ENCODE measurements around the gene FLT3LG.
A peak's percentile ranks its signal among the peaks of the same experiment; 100 is the strongest.
"Not testable (repeated sequence)": the region's sequence is repeated elsewhere in the genome, so short reads cannot be mapped to it uniquely, and the experiment has no call there.

Gene FLT3LG

GRCh38 chr19:49439836-49440235, 34.2 kb upstream of the FLT3LG start:
- DNase-seq (ENCODE audit: low read depth, low spot score) = no peak

DNA sequence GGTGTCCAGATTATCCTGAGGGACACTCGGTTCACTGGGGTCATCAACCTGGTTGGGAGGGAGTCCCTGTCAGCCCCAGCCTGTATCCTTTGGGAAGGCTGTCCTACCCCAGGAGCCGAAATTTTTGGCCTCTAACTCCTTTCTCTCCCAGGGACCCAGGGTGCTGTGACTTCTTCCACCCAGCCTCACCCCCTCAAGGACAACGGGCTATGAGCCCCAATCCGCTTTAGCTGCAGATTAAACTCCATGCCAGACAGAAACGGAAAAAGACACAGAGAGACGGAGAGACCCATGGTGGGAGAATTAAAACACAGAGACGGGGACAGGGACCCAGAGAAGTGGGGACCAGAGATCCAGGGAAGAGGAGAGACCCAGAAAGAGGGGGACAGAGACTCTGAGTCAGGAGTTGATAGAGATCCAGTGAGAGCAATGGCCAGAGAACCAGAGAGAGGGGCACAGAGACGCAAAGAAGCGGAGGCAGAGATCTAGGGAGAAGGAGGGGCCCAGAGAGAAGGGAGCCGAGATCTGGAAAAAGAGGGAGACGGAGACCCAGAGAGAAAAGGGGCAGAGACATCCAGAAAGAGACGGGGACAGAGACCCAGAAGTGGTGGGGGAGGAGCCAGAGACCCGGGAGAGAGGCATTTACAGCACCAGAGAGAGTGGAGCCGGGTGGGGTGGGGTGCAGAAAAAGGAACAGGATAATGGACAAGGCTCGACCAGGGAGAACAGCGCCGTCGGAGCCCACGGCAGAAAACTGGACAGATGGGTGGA, 33.4 kb upstream of the FLT3LG start:
- no peak overlapping the region for H3K4me3 ChIP-seq (ENCODE audit: low read length)
- DNase-seq (ENCODE audit: low read depth, low spot score) = no peak

More at GRCh38 chr19:49439836-49440235, 34.2 kb upstream of the FLT3LG start:
- H3K4me3 ChIP-seq (ENCODE audit: low read length) = no peak overlapping the region

- DNase-seq (ENCODE audit: low read depth, low spot score) = no peak
- peak within 1 kb of the TSS; percentile 62; the same call in 1 of the 2 replicates for H3K4me3 ChIP-seq (ENCODE audit: low read length)
Measured at GRCh38 chr19:49441210-49441959, 32.6 kb upstream of the FLT3LG start, which contains the start of gene SLC17A7. SLC17A7 (minus strand) TSS chr19:49441527; CDS start chr19:49441379, 148 bp downstream.

- no peak for DNase-seq (ENCODE audit: low read depth, low spot score)
- no peak overlapping the region for H3K4me3 ChIP-seq (ENCODE audit: low read length)
Measured at GRCh38 chr19:49441960-49442350, 32.1 kb upstream of the FLT3LG start.

GRCh38 chr19:49442354-49442753, 31.7 kb upstream of the FLT3LG start:
- H3K4me3 ChIP-seq (ENCODE audit: low read length) = peak overlapping the region; percentile 62
- no peak for DNase-seq (ENCODE audit: low read depth, low spot score)

- peak overlapping the region; percentile 62 for H3K4me3 ChIP-seq (ENCODE audit: low read length)
- no peak for DNase-seq (ENCODE audit: low read depth, low spot score)
Measured at GRCh38 chr19:49442771-49443365, 31.1 kb upstream of the FLT3LG start.

- DNase-seq (ENCODE audit: low read depth, low spot score) = peak; percentile 90
- H3K4me3 ChIP-seq (ENCODE audit: low read length) = peak overlapping the region; percentile 62
Measured at GRCh38 chr19:49443366-49444099, 30.5 kb upstream of the FLT3LG start.

- 0 out of 2 replicates have a peak overlapping the region, but pooled peaks have one; percentile 62 for H3K4me3 ChIP-seq (ENCODE audit: low read length)
- not testable (repeated sequence) for DNase-seq (ENCODE audit: low read depth, low spot score)
Measured at GRCh38 chr19:49444100-49444700, 29.8 kb upstream of the FLT3LG start.

- no peak for DNase-seq (ENCODE audit: low read depth, low spot score)
- H3K4me3 ChIP-seq (ENCODE audit: low read length) = no peak overlapping the region
Measured at GRCh38 chr19:49445997-49446396, 28.0 kb upstream of the FLT3LG start.

GRCh38 chr19:49447485-49448431, 26.3 kb upstream of the FLT3LG start:
- peak; percentile 44 for DNase-seq (ENCODE audit: low read depth, low spot score)
- no peak overlapping the region for H3K4me3 ChIP-seq (ENCODE audit: low read length)

DNA sequence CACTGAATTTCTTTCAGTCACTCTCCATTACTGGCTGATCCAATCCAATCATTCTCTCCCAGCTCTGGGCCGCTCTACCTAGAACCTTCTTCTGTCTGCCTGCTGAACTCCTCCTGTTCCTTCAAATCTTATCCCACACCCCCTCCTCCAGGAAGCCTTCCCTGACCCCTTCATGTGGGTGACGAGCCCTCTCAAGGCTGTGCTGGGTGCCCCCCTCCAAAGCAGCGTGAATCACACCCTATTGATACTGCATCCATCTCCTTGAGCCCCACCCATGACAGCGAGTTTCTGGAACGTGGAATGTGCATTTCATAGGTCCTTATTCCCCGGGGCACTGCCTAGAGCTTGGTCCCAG, 25.6 kb upstream of the FLT3LG start:
- H3K4me3 ChIP-seq (ENCODE audit: low read length) = no peak overlapping the region
- DNase-seq (ENCODE audit: low read depth, low spot score) = no peak

DNA sequence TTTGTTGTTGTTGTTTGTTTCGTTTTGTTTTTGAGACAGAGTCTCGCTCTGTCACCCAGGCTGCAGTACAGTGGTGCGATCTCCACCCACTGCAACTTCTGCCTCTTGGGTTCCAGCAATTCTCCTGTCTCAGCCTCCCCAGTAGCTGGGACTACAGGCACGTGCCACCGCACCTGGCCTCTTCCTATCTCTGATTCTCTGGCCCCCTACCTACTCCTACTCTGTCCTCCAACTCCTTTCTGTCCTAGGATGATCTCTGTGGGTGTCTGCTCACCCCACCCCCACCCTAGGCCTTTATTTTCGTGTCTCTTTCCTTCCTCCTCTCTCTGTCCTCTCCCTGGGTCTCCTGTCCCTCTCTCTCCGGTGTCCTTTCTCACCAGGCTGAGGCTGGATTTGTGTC, 23.6 kb upstream of the FLT3LG start:
- DNase-seq (ENCODE audit: low read depth, low spot score) = no peak
- H3K4me3 ChIP-seq (ENCODE audit: low read length) = peak overlapping the region; percentile 99

GRCh38 chr19:49451430-49452181, 22.4 kb upstream of the FLT3LG start, which contains the start of gene PIH1D1:
PIH1D1 (minus strand) TSS chr19:49451814; CDS start chr19:49451574, 240 bp downstream.
- DNase-seq (ENCODE audit: low read depth, low spot score) = peak; percentile 100

GRCh38 chr19:49453013-49453756, 20.8 kb upstream of the FLT3LG start, which contains the start of gene ALDH16A1:
ALDH16A1 (plus strand) TSS chr19:49453225; CDS start chr19:49453332, 107 bp downstream.
- DNase-seq (ENCODE audit: low read depth, low spot score) = peak; percentile 96
- H3K4me3 ChIP-seq (ENCODE audit: low read length) = peak within 1 kb of the TSS; percentile 99

More at GRCh38 chr19:49451430-49452181, 22.4 kb upstream of the FLT3LG start, which contains the start of gene PIH1D1:
- H3K4me3 ChIP-seq (ENCODE audit: low read length) = peak within 1 kb of the TSS; percentile 99

DNA sequence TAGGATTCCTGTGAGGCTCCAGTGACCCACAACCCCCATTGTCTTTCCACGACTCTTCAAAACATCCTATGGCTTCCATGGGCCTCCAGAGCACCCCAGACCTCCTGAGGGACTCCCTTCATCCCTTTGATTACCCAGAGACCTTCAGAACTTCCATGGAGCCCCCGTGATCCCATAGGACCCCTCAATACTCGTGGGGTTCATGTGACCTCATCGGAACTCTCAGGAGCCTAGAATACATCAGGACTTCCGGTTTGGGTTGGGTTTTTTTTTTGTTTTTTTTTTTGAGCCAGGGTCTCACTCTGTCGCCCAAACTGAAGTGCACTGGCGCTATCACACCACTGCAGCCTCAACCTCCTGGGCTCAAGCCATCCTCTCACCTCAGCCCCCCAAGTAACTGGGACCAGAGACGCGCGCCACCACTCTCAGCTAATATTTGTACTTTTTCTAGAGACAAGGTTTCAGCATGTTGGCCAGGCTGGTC, 20.2 kb upstream of the FLT3LG start:
- DNase-seq (ENCODE audit: low read depth, low spot score) = no peak
- peak overlapping the region; percentile 99 for H3K4me3 ChIP-seq (ENCODE audit: low read length)

DNA sequence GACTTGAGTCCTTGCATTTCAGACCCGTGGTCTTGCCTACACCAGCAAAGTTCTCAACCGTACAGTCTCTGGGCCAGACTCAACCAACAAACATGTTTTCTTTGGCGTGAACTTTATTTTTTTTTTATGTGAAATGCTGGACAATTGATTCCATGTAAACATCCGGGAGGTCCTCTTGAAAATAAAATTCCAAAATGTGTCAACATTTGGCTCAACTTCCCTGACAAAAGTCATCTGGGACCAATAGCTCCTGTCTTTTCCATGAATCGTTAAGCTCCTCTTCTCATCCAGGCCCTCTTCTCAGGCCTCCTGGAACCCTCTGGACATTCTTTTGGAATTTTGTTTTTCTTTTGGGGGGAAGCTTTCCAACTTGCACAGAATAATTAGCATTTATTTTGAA, 18.2 kb upstream of the FLT3LG start:
- H3K4me3 ChIP-seq (ENCODE audit: low read length) = no peak overlapping the region
- no peak for DNase-seq (ENCODE audit: low read depth, low spot score)

All from Jurkat, Clone E6-1 (cell line).